Stimulated activated naive B cell treated with anti-CD40 and anti-IgM and Interleukin-4, amounts not matched to agents 10 μg/mL and 1 μg/mL and 100 μg/mL, for 72 hours (primary cell): Measurements from ENCODE around the gene SYN1.
A peak's percentile ranks its signal among the peaks of the same experiment; 100 is the strongest.

Experiments
- ATAC-seq, 2 donors: fragments of 150-1000 bp; cut with Tn5 transposase; replicated peaks; 2 replicates each; pipeline ENCODE4 v1.10.0; 2021; ENCODE audit warnings: moderate library complexity in 1 of 2
- DNase-seq: peaks from one replicate; pipeline ENCODE4 v3.0.0; 2021
- H3K27ac Mint-ChIP-seq: one replicate; pipeline ENCODE4 v1.8.0; 2022; ENCODE audit warnings: mild to moderate bottlenecking, mixed read lengths
- H3K27me3 Mint-ChIP-seq, 2 donors: one replicate each; pipeline ENCODE4 v1.8.0; 2022; ENCODE audit warnings: mixed read lengths in 2 of 2
- H3K36me3 Mint-ChIP-seq, 2 donors: one replicate each; pipeline ENCODE4 v1.8.0; 2022; ENCODE audit warnings: mixed read lengths in 2 of 2, mild to moderate bottlenecking in 1 of 2
- H3K4me1 Mint-ChIP-seq, 2 donors: one replicate each; pipeline ENCODE4 v1.8.0; 2022; ENCODE audit warnings: mixed read lengths in 2 of 2, mild to moderate bottlenecking in 1 of 2
- H3K4me3 Mint-ChIP-seq, 2 donors: one replicate each; pipeline ENCODE4 v1.8.0; 2022; ENCODE audit warnings: mild to moderate bottlenecking in 2 of 2, mixed read lengths in 2 of 2, moderate library complexity in 1 of 2
- H3K9me3 Mint-ChIP-seq, 2 donors: one replicate each; pipeline ENCODE4 v1.8.0; 2022; ENCODE audit warnings: mixed read lengths in 2 of 2, mild to moderate bottlenecking in 1 of 2

SYN1 gene

DNA sequence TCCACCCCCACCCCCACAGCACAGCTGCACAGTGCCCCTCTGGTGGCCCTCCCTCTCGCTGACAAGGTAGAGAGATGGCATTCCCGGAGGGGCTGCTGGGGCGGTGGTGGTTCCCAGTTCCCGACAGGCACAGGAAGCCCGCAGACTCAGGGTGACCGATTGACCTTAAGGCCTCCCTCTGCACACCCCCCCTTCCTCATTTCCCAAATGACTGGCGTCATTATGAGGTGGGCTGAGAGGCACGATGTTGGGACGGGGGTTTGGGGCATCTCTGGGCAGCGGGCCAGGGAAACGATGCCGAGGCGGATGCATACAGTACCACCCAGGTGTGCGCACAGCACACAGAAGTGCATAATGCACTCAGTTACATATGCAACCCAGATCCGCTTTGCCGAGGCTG, 41.0 kb downstream of the SYN1 start:
- Mint-ChIP-seq H3K27me3 (peaks cover 17 to 41% of the 10 kb centered on the region in 2 donors), H3K9me3 (no peaks in the 10 kb centered on the region), H3K36me3 (peaks cover 0 to under 1% of the 10 kb centered on the region in 2 donors), H3K27ac (no peak overlapping the region), H3K4me1 (peaks cover 17 to 23% of the 10 kb centered on the region in 2 donors), H3K4me3 (no peak overlapping the region)
- no peak for DNase-seq
- ATAC-seq = no peak

DNA sequence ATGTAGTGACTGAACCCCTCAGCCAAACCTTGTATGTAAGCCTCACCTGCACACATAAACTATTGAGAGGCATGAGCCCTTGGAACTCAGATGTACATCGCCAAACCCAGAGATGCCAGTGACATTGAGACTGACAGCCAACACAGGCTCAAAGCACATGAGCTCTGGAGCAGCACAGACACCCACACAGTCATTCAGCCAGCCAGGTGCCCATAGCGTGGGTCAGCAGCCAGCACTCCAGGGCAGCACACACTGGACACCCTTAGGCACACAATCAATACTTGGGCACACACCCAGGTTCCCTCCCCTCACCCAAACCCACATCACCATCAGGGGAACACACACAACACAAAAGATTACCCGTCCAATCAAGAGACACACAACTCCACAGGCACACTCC, 41.8 kb downstream of the SYN1 start:
- peaks cover 15 to 24% of the 10 kb centered on the region in 2 donors for H3K4me1 Mint-ChIP-seq
- H3K36me3 Mint-ChIP-seq = peaks cover 0 to 8% of the 10 kb centered on the region in 2 donors

DNA sequence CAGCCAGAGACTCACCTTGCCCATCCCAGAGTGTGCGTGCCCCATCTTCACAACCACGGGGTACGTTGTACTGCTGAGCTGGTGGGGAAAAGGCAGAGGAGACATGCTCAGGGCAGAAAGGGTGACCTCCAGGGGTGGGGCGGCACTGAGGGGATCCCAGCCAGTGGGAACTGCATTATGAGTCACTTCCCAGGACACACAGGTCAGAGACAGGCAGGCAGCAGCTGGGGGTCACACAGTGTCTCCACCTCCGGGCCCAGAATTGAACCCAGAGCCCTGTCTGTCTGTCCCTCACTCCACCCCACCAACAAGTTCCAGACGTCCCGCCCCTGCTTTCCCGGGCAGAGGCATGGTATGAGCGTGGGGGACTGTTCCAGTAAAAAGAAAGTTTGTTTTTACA, 42.2 kb downstream of the SYN1 start:
- H3K4me3 Mint-ChIP-seq = no peak overlapping the region
- peaks cover 14 to 28% of the 10 kb centered on the region in 2 donors for H3K4me1 Mint-ChIP-seq
- peaks cover 4 to 13% of the 10 kb centered on the region in 2 donors for H3K36me3 Mint-ChIP-seq
- DNase-seq (no peak), ATAC-seq (no peak)
- H3K27me3 Mint-ChIP-seq = peaks cover 29 to 50% of the 10 kb centered on the region in 2 donors
- H3K27ac Mint-ChIP-seq = no peak overlapping the region
- H3K9me3 Mint-ChIP-seq = no peaks in the 10 kb centered on the region

More for the DNA sequence above, 41.8 kb downstream of the SYN1 start:
- Mint-ChIP-seq H3K27me3 (peaks cover 25 to 45% of the 10 kb centered on the region in 2 donors), H3K4me3 (no peak overlapping the region), H3K27ac (no peak overlapping the region), H3K9me3 (no peaks in the 10 kb centered on the region)
- ATAC-seq (no peak), DNase-seq (no peak)

DNA sequence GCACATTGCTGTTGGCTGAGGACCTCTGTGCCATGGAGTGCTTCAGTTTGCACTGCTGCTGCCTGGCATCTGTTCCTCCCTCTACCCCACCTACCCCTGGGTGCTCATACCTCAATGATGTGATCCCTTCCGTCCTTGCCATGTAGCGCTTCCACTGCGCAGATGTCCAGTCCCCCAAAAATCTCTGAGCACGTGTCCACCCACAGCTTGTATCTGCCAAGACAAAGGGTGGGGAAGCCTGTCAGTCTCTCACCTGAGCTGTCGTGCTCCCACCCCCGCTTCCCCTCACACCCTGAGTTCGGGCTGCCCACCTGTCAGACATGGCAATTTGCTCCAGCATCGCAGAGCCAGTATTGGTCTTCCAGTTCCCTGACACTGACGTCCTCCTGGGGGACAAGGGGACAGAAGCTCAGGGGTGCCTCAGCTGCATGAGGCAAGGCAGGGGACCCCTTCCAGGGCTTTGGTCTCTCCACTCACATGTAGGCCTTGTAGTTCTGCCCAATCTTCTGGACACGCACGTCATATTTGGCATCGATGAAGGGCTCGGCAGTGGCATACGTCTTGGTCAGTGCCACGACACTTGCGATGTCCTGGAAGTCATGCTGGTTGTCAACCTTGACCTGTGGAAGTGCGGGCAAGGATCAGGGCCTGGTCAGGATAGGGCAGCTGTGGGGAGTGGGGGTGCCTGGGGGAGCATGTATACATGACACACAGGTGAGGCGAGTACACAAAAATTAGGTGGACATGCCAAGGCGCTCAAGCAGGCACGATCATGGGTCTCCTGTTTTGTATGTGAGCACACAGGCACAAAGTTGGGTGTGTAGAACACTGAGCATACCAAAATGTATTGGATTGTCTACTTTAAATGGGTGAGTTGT, 43.4 kb downstream of the SYN1 start:
- no peaks in the 10 kb centered on the region for H3K9me3 Mint-ChIP-seq
- H3K4me3 Mint-ChIP-seq = no peak overlapping the region
- H3K27me3 Mint-ChIP-seq = peaks cover 37 to 57% of the 10 kb centered on the region in 2 donors

DNA sequence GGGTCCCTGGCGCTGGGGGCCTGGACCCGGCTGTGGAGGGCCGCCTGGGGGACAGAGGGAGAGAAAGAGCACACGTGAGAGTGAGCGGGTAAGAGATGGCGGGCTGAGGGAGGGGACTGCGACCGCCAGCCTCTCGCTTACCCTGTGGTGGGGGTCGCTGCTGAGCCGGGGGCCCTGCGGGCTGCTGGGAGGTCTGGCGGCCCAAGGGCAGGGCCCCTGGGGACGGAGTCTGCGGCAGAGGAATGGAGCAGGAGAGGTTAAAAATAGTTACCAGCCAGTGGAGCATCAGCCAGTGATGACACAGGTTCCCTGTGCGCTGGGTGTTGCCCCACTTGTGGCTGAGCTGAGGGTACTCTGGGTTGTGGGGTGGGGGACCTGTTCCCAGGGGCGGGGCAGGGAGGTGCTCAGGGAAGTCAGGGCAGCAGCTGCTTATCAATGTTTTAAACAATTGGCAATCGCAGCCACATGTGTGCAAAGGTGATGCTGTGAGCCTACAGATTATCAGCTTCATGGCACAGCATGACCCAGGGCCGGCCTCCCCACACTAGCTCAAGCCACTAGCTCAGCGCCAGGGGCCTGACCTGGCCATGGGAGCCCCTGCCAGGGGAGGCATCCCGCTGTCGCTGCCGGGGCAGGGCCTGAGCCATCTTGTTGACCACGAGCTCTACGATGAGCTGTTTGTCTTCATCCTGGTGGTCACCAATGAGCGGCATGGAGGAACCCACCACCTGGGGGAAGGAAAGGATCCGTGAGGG, 44.9 kb downstream of the SYN1 start:
- Mint-ChIP-seq H3K27me3 (peaks cover 36 to 55% of the 10 kb centered on the region in 2 donors), H3K9me3 (no peaks in the 10 kb centered on the region), H3K27ac (no peak overlapping the region), H3K4me3 (peak overlapping the region in 1 of 2 donors; percentile 14), H3K36me3 (peaks cover 28 to 40% of the 10 kb centered on the region in 2 donors), H3K4me1 (peaks cover 9 to 27% of the 10 kb centered on the region in 2 donors)
- no peak for ATAC-seq
- DNase-seq = no peak

More for the DNA sequence above, 43.4 kb downstream of the SYN1 start:
- DNase-seq (no peak), ATAC-seq (no peak)
- Mint-ChIP-seq H3K36me3 (peaks cover 14 to 25% of the 10 kb centered on the region in 2 donors), H3K4me1 (peaks cover 9 to 27% of the 10 kb centered on the region in 2 donors), H3K27ac (no peak overlapping the region)

DNA sequence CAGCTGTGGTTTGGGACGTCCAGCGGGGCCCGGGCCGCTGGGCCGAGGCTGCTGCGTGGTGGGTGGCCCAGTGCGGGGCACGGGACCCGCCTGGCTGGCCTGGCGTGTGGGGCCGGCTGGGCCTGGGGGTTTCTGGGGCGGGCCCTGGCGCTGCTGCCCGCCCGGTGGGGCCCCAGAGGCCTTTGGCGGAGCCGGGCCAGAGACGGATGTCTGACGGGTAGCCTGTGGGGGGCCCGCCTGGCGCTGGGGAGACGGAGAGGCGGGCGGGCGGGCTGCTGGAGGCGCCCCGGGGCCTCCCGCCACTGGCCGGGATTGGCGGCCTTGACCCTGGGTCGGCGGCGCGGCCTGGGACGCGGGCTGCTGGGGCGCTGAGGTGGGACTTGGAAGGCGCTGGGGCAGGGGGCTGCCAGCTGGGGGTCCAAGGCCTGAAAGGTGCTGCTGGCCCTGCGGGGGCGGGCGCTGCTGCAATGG, 45.5 kb downstream of the SYN1 start:
- Mint-ChIP-seq H3K36me3 (peaks cover 30 to 44% of the 10 kb centered on the region in 2 donors), H3K4me3 (peak overlapping the region in 1 of 2 donors; percentile 14), H3K27ac (no peak overlapping the region), H3K4me1 (peaks cover 7 to 22% of the 10 kb centered on the region in 2 donors), H3K27me3 (peaks cover 30 to 48% of the 10 kb centered on the region in 2 donors), H3K9me3 (no peaks in the 10 kb centered on the region)
- no peak for DNase-seq
- ATAC-seq = peak in 1 of 2 donors; percentile 38

DNA sequence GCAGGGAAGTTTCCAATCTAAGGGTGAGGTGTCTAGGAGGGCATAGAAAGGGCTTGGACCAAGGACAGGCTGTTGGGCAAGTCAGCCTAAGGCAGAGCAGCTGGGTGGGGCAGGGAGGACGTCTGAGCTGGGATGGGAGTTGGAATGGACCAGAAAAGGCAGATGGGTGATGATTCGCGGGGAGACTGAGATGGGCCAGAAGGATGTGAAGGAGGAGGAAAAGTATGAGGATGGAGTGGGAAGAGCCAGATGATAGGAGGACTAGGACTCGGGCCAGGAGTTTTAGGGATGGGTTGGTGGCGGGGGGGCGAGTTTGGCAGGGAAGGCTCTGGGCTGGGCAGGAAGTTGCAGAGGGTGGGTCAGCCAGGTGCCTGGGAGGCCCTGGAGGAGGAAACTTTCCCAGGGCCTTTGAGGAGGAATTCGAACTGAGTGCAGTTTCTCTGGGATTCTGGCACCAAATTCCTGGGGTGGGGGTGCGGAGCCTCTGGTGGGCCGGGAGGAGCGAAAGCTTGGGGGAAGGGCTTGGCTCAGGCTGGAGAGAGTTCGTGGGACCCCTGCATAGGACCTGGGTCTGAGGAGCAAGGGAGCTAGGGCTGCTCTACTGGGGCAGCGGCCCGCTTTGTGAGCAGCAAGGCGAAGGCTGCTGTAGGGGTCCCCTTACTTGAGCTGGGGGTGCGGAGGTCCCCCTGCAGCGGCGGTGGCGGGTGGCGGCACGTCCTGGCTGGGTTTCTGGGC, 46.1 kb downstream of the SYN1 start:
- Mint-ChIP-seq H3K27me3 (peaks cover 29 to 45% of the 10 kb centered on the region in 2 donors), H3K36me3 (peaks cover 34 to 50% of the 10 kb centered on the region in 2 donors), H3K9me3 (no peaks in the 10 kb centered on the region), H3K4me3 (peak overlapping the region in 1 of 2 donors; percentile 2), H3K27ac (peak overlapping the region; percentile 26), H3K4me1 (peaks cover 7 to 22% of the 10 kb centered on the region in 2 donors)
- DNase-seq (no peak), ATAC-seq (peak; percentile 7 to 22)

DNA sequence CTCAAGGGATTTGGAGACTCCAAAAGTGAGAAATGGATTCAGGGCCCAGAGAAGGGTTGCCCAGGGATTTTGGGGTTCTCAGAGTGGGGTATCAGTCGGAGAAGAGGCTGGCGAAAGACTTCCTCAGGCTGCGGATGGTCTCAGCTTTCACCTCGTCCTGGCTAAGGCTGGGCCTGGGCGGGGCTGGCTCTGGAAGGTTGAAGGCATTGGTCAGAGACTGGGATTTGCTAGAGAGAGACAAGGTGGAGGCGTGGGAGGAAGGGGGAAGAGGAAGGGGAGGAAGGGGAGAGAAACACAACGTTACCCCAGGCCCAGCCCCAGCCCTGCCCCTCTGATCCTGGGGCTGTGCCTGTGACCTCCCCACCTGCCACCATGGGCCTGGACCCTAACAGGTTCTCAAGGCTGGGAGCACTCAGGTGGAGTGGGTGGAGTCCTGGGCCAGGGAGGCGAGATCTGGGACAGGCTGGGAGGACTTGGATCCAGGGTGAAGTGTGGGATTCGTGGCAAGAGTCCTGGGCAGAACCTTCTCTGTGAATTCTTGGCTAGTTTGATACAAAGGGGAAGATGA, 46.8 kb downstream of the SYN1 start:
- H3K4me1 Mint-ChIP-seq = peaks cover 6 to 22% of the 10 kb centered on the region in 2 donors
- peaks cover 23 to 39% of the 10 kb centered on the region in 2 donors for H3K27me3 Mint-ChIP-seq
- DNase-seq (no peak), ATAC-seq (peak; percentile 16 to 22)
- H3K27ac Mint-ChIP-seq = peak overlapping the region; percentile 26
- no peaks in the 10 kb centered on the region for H3K9me3 Mint-ChIP-seq
- H3K4me3 Mint-ChIP-seq = peak overlapping the region in 1 of 2 donors; percentile 2
- peaks cover 37 to 54% of the 10 kb centered on the region in 2 donors for H3K36me3 Mint-ChIP-seq

DNA sequence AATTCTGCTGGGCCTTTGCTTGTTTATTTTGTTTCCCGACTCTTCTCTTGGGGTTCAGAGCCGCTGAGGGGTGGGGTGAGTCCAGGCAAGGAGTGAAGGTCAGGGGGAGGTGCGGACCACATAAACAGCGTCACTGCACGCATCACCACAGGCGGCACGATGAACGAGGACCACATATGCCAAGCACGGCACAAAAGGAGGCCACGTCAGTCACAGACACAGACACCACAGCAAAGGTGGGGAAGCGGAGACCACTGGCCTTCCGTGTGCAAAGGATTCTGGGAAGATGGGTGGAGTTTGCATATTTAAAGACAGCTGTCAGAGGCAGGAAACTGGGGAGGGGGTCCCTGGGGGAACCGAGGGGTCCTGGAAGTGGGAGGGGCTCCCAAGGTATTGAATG, 47.8 kb downstream of the SYN1 start:
- no peak for ATAC-seq

DNA sequence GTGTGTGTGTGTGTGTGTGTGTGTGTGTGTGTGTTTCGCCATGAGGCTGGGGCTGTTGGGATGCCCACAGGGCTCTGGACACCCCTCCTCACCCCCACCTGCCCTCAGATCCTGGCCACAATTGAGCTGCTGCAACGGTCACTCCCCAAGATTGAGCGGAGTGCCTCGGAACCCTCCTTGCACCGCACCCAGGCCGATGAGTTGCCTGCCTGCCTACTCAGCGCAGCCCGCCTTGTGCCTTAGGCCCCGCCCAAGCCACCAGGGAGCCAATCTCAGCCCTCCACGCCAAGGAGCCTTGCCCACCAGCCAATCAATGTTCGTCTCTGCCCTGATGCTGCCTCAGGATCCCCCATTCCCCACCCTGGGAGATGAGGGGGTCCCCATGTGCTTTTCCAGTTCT, 48.4 kb downstream of the SYN1 start:
- Mint-ChIP-seq H3K36me3 (peaks cover 45 to 64% of the 10 kb centered on the region in 2 donors), H3K27ac (no peak overlapping the region), H3K4me3 (no peak overlapping the region)

More for the DNA sequence above, 47.8 kb downstream of the SYN1 start:
- no peak for DNase-seq
- Mint-ChIP-seq H3K9me3 (no peaks in the 10 kb centered on the region), H3K36me3 (peaks cover 40 to 57% of the 10 kb centered on the region in 2 donors), H3K4me3 (no peak overlapping the region), H3K27ac (peak overlapping the region; percentile 11), H3K27me3 (peaks cover 22 to 31% of the 10 kb centered on the region in 2 donors), H3K4me1 (peaks cover 9 to 25% of the 10 kb centered on the region in 2 donors)

DNA sequence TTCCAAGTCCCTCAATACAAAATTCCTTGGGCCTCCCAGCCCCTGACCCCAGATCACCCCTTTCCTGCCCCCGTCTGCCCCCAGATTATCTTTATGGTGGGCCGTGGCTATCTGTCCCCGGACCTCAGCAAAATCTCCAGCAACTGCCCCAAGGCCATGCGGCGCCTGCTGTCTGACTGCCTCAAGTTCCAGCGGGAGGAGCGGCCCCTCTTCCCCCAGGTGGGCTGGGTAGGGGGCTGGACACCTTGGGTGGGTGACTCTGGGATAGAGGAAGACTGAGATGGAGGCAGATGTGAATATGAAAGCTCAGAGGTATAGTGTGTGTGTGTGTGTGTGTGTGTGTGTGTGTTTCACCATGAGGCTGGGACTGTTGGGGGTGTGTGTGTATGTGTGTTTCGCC, 48.9 kb downstream of the SYN1 start:
- peaks cover 22 to 23% of the 10 kb centered on the region in 2 donors for H3K27me3 Mint-ChIP-seq
- H3K4me1 Mint-ChIP-seq = peaks cover 15 to 33% of the 10 kb centered on the region in 2 donors
- H3K27ac Mint-ChIP-seq = peak overlapping the region; percentile 21
- peaks cover 47 to 65% of the 10 kb centered on the region in 2 donors for H3K36me3 Mint-ChIP-seq
- ATAC-seq (no peak), DNase-seq (no peak)
- H3K4me3 Mint-ChIP-seq = no peak overlapping the region
- no peaks in the 10 kb centered on the region for H3K9me3 Mint-ChIP-seq

More for the DNA sequence above, 48.4 kb downstream of the SYN1 start:
- Mint-ChIP-seq H3K4me1 (peaks cover 14 to 32% of the 10 kb centered on the region in 2 donors), H3K9me3 (no peaks in the 10 kb centered on the region), H3K27me3 (peaks cover 22 to 27% of the 10 kb centered on the region in 2 donors)
- DNase-seq = no peak
- no peak for ATAC-seq

DNA sequence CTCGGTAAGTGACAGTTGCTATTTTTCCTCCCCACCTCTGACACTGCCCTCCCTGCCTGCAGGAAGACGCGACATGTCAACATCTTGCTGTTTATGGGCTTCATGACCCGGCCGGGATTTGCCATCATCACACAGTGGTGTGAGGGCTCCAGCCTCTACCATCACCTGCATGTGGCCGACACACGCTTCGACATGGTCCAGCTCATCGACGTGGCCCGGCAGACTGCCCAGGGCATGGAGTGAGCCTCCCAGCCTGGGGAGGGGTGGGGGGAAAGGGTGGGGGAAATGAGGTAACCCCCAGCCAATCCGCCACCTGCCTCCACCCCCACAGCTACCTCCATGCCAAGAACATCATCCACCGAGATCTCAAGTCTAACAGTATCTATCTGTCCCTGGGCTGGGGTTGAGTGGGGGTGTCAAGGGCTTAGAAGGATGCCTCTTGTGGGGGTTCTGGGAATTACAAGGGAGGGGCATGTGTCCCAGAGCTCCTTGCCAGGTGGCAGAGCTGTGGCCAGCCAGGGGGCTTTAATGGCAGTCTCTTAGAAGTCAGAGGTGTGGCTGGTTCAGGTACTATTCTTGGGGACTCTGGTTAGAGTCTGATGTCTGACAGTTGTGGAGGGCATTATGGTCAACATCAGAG, 50.9 kb downstream of the SYN1 start:
- Mint-ChIP-seq H3K27ac (no peak overlapping the region), H3K4me1 (peaks cover 20 to 40% of the 10 kb centered on the region in 2 donors), H3K9me3 (no peaks in the 10 kb centered on the region), H3K36me3 (peaks cover 52 to 72% of the 10 kb centered on the region in 2 donors), H3K27me3 (peaks cover 21% of the 10 kb centered on the region in 2 donors), H3K4me3 (no peak overlapping the region)
- ATAC-seq = peak in 1 of 2 donors; percentile 21
- DNase-seq = no peak

DNA sequence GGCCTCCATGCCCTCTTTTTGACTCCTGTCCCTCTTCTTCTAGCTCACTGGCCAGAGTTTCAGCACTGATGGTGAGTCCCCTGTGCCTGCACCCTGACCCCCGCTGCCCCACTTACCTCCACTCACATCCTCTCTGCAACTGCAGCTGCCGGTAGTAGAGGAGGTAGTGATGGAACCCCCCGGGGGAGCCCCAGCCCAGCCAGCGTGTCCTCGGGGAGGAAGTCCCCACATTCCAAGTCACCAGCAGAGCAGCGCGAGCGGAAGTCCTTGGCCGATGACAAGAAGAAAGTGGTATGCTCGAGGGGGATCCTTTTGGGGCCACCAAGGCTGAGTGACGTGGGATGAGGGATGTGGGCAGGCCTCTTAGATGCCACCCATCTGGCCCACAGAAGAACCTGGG, 52.8 kb downstream of the SYN1 start:
- H3K4me3 Mint-ChIP-seq = peak overlapping the region; percentile 51 to 66

More for the DNA sequence above, 52.8 kb downstream of the SYN1 start:
- Mint-ChIP-seq H3K9me3 (no peaks in the 10 kb centered on the region), H3K36me3 (peaks cover 43 to 64% of the 10 kb centered on the region in 2 donors), H3K27me3 (peaks cover 2% of the 10 kb centered on the region in 2 donors), H3K27ac (peak overlapping the region; percentile 4), H3K4me1 (peaks cover 26 to 36% of the 10 kb centered on the region in 2 donors)
- ATAC-seq = peak; percentile 59 to 65
- peak; percentile 27 for DNase-seq
